H9 (cell line): ENCODE measurements around the gene KCNH1. TPM values are rescaled to one million over a fixed set of nuclear protein-coding genes. Genes with fewer than 3 reads are reported as not detected.

ENCODE experiments used
- DNase-seq: peaks from one replicate; pipeline ENCODE4 v3.0.0-alpha.2; 2017
- H2AFZ ChIP-seq: one replicate; pipeline ENCODE4 v1.6.1; 2013; ENCODE audit warnings: mild to moderate bottlenecking, low read length, control low read depth, moderate library complexity
- H2AK5ac ChIP-seq: 2 replicates; pipeline ENCODE4 v1.6.1; 2013; ENCODE audit warnings: low read length, control low read depth, mixed read lengths; ENCODE audit not compliant: insufficient read length
- H2BK120ac ChIP-seq: one replicate; pipeline ENCODE4 v1.6.1; 2013; ENCODE audit warnings: low read depth, mild to moderate bottlenecking, low read length, control low read depth, inconsistent platforms; ENCODE audit not compliant: poor library complexity, severe bottlenecking
- H2BK12ac ChIP-seq: 2 replicates; pipeline ENCODE4 v1.6.1; 2013; ENCODE audit warnings: low read length, control low read depth, mixed read lengths, low read depth; ENCODE audit not compliant: insufficient read length
- H2BK15ac ChIP-seq: 2 replicates; pipeline ENCODE4 v1.6.1; 2013; ENCODE audit warnings: low read depth, low read length, control low read depth
- H2BK20ac ChIP-seq: one replicate; pipeline ENCODE4 v1.6.1; 2013; ENCODE audit warnings: low read depth, mild to moderate bottlenecking, low read length, control low read depth, inconsistent platforms; ENCODE audit not compliant: poor library complexity, severe bottlenecking
- H2BK5ac ChIP-seq: 2 replicates; pipeline ENCODE4 v1.6.1; 2013; ENCODE audit warnings: low read length, control low read depth, mixed read lengths; ENCODE audit not compliant: insufficient read length
- H3K14ac ChIP-seq: 2 replicates; pipeline ENCODE4 v1.6.1; 2013; ENCODE audit warnings: low read length, control low read depth; ENCODE audit not compliant: insufficient read depth
- H3K18ac ChIP-seq: 2 replicates; pipeline ENCODE4 v1.6.1; 2013; ENCODE audit warnings: low read depth, mild to moderate bottlenecking, mixed read lengths, low read length, control low read depth; ENCODE audit not compliant: insufficient read length
- H3K23ac ChIP-seq: 2 replicates; pipeline ENCODE4 v1.6.1; 2013; ENCODE audit warnings: low read length, control low read depth, mixed read lengths, low read depth; ENCODE audit not compliant: insufficient read length
- H3K23me2 ChIP-seq: 2 replicates; pipeline ENCODE4 v1.6.1; 2013; ENCODE audit warnings: low read depth, mild to moderate bottlenecking, mixed read lengths, low read length, control low read depth; ENCODE audit not compliant: insufficient read length, poor library complexity, severe bottlenecking
- H3K27ac ChIP-seq: 2 replicates; pipeline ENCODE4 v1.5.1; 2013; ENCODE audit warnings: low read length, control low read depth, mixed read lengths, low read depth; ENCODE audit not compliant: insufficient read length
- H3K27me3 ChIP-seq: 2 replicates; pipeline ENCODE4 v1.6.1; 2013; ENCODE audit warnings: low read length, control low read depth, inconsistent platforms; ENCODE audit not compliant: insufficient read depth
- H3K4ac ChIP-seq: 2 replicates; pipeline ENCODE4 v1.6.1; 2013; ENCODE audit warnings: low read depth, mild to moderate bottlenecking, control low read depth, inconsistent platforms, low read length, moderate library complexity
- H3K4me1 ChIP-seq: 2 replicates; pipeline ENCODE4 v1.6.1; 2013; ENCODE audit warnings: low read length, control low read depth, inconsistent platforms; ENCODE audit not compliant: insufficient read depth
- H3K4me2 ChIP-seq: 2 replicates; pipeline ENCODE4 v1.6.1; 2013; ENCODE audit warnings: low read length, control low read depth, mixed read lengths; ENCODE audit not compliant: insufficient read length, insufficient read depth
- H3K56ac ChIP-seq: 2 replicates; pipeline ENCODE4 v1.6.1; 2013; ENCODE audit warnings: low read depth, mild to moderate bottlenecking, mixed read lengths, low read length, control low read depth; ENCODE audit not compliant: insufficient read length
- H3K79me1 ChIP-seq: 2 replicates; pipeline ENCODE4 v1.6.1; 2013; ENCODE audit warnings: low read depth, mild to moderate bottlenecking, moderate library complexity, low read length, control low read depth, inconsistent platforms; ENCODE audit not compliant: insufficient read depth, poor library complexity, severe bottlenecking
- H3K79me2 ChIP-seq: 2 replicates; pipeline ENCODE4 v1.6.1; 2013; ENCODE audit warnings: low read length, control low read depth, inconsistent platforms; ENCODE audit not compliant: insufficient read depth
- H3K9ac ChIP-seq: 2 replicates; pipeline ENCODE4 v1.6.1; 2013; ENCODE audit warnings: low read length, control low read depth, mixed read lengths; ENCODE audit not compliant: insufficient read length; ENCODE audit errors: extremely low read depth
- H3K9me3 ChIP-seq: one replicate; pipeline ENCODE4 v1.6.1; 2013; ENCODE audit warnings: low read depth, low read length, inconsistent platforms; ENCODE audit not compliant: control insufficient read depth
- H3T11ph ChIP-seq: one replicate; pipeline ENCODE4 v1.6.1; 2013; ENCODE audit warnings: mild to moderate bottlenecking, low read length, control low read depth, inconsistent platforms
- H4K20me1 ChIP-seq: one replicate; pipeline ENCODE4 v1.6.1; 2013; ENCODE audit not compliant: control insufficient read depth, insufficient read length, insufficient read depth
- H4K5ac ChIP-seq: 2 replicates; pipeline ENCODE4 v1.6.1; 2013; ENCODE audit warnings: low read depth, mild to moderate bottlenecking, mixed read lengths, low read length, control low read depth; ENCODE audit not compliant: insufficient read length
- H4K8ac ChIP-seq: replicated peaks from 2 replicates; pipeline ENCODE4 v1.6.1; 2013; ENCODE audit warnings: low read length, control low read depth, mixed read lengths, low read depth; ENCODE audit not compliant: insufficient read length
- H4K91ac ChIP-seq: 2 replicates; pipeline ENCODE4 v1.6.1; 2013; ENCODE audit warnings: low read depth, mild to moderate bottlenecking, moderate library complexity, mixed read lengths, low read length, control low read depth; ENCODE audit not compliant: insufficient read length
- H3K27ac Mint-ChIP-seq, 3 experiments: 2 replicates in 2 of 3; 3 replicates in 1 of 3; pipeline ENCODE4 v1.8.0; 2020 to 2021; ENCODE audit warnings: mixed read lengths in 3 of 3, mild to moderate bottlenecking in 1 of 3, moderate library complexity in 1 of 3
- H3K27me3 Mint-ChIP-seq: 2 replicates; pipeline ENCODE4 v1.8.0; 2021; ENCODE audit warnings: low read depth, mild to moderate bottlenecking, moderate library complexity, mixed read lengths
- H3K36me3 Mint-ChIP-seq, 3 experiments: 2 replicates in 2 of 3; 3 replicates in 1 of 3; pipeline ENCODE4 v1.8.0; 2020 to 2021; ENCODE audit warnings: low read depth in 3 of 3, mixed read lengths in 3 of 3; ENCODE audit not compliant: insufficient read depth in 1 of 3
- H3K4me1 Mint-ChIP-seq, 2 experiments: 2 replicates each; pipeline ENCODE4 v1.8.0; 2020; ENCODE audit warnings: mixed read lengths in 2 of 2
- H3K4me3 Mint-ChIP-seq, 2 experiments: 2 replicates in 1 of 2; 3 replicates in 1 of 2; pipeline ENCODE4 v1.8.0; 2020 to 2021; ENCODE audit warnings: mild to moderate bottlenecking in 2 of 2, mixed read lengths in 2 of 2, moderate library complexity in 1 of 2
- H3K9me3 Mint-ChIP-seq, 2 experiments: 2 replicates in 1 of 2; 3 replicates in 1 of 2; pipeline ENCODE4 v1.8.0; 2020; ENCODE audit warnings: mild to moderate bottlenecking in 2 of 2, mixed read lengths in 2 of 2, moderate library complexity in 1 of 2
- CTCF ChIP-seq: fragments of 200-600 bp; sonication (generic); conservative IDR thresholded peaks from 3 replicates; pipeline ENCODE4 v1.8.0; 2021; ENCODE audit warnings: antibody characterized with exemption, mild to moderate bottlenecking
- WGBS: extraction: QIAGEN DNeasy Blood & Tissue Kit; methylation state at CpG from one replicate; pipeline ENCODE4 v1.1.7; 2013; ENCODE audit warnings: missing lambda C conversion rate, low lambda C conversion rate, mixed read lengths; ENCODE audit not compliant: insufficient read length; ENCODE audit errors: extremely low coverage; 5-methylcytosine and 5-hydroxymethylcytosine counted together
- total RNA-seq: library from RNA; stranded (reverse); gene quantifications from 2 replicates; pipeline ENCODE4 v1.2.1, GENCODE V29; 2021

KCNH1 gene
- total RNA-seq, 1 experiment from 2014 or later = 0.11 TPM

- H3K9me3 Mint-ChIP-seq = no peaks in the 10 kb centered on the region; a peak in 1 of 5 replicates
- WGBS = no CpG with 5 or more reads among the region's 2 CpGs
- H2BK20ac ChIP-seq = no peak overlapping the region
- TF ChIP-seq CTCF = no peak
- H2BK15ac ChIP-seq = no peak overlapping the region
- H3K23ac ChIP-seq = no peak overlapping the region
- no peak overlapping the region for H2BK5ac ChIP-seq
- no peak overlapping the region for H2AFZ ChIP-seq
- H3K27ac Mint-ChIP-seq = no peak overlapping the region
- no peaks in the 10 kb centered on the region for H3K27me3 Mint-ChIP-seq
- peaks cover 10 to 17% of the 10 kb centered on the region in 2 experiments for H3K4me1 Mint-ChIP-seq
- DNase-seq = no peak
- H3K18ac ChIP-seq = no peak overlapping the region
- H2AK5ac ChIP-seq = no peak overlapping the region
- no peak overlapping the region for H2BK120ac ChIP-seq
- H3K4me3 Mint-ChIP-seq = no peak overlapping the region
- no peaks in the 10 kb centered on the region for H3K4me1 ChIP-seq
- H3T11ph ChIP-seq = no peak overlapping the region
- no peaks in the 10 kb centered on the region for H3K27me3 ChIP-seq
- H3K9ac ChIP-seq = no peak overlapping the region
- no peak overlapping the region for H3K4me2 ChIP-seq
- no peaks in the 10 kb centered on the region for H3K79me2 ChIP-seq
- H4K8ac ChIP-seq = no peak overlapping the region
- H4K91ac ChIP-seq = no peak overlapping the region
- no peak overlapping the region for H3K56ac ChIP-seq
- H3K9me3 ChIP-seq = no peaks in the 10 kb centered on the region
- peaks cover 0 to 7% (median 0%) of the 10 kb centered on the region in 3 experiments; a peak in 2 of 7 replicates for H3K36me3 Mint-ChIP-seq
- no peak overlapping the region for H3K14ac ChIP-seq
- H3K27ac ChIP-seq = no peak overlapping the region
- no peak overlapping the region for H4K5ac ChIP-seq
- no peak overlapping the region for H2BK12ac ChIP-seq
- H3K79me1 ChIP-seq = no peaks in the 10 kb centered on the region
- no peaks in the 10 kb centered on the region for H3K23me2 ChIP-seq
- H4K20me1 ChIP-seq = no peaks in the 10 kb centered on the region
- no peak overlapping the region for H3K4ac ChIP-seq
Observed at GRCh38 chr1:210700511-210700910, 433.4 kb downstream of the KCNH1 start.
